ENCODE data around the gene PROSER3.

The PROSER3 gene

GRCh38 chr19:35744430-35745327, 13.3 kb upstream of the PROSER3 start:
- TF ChIP-seq MAX (IDR thresholded peaks at IDR 0.05; ENCODE audit: low read depth, low read length), result no peak
- TF ChIP-seq POLR2A (IDR thresholded peaks at IDR 0.05; ENCODE audit: extremely low read depth, insufficient read length), result peak; percentile 42
- H3K4me3 ChIP-seq (ENCODE audit: low read depth, low read length), result peak overlapping the region; percentile 66
- DNase-seq (ENCODE audit: low read depth), result peak; percentile 91

- TF ChIP-seq MYC (IDR thresholded peaks at IDR 0.05; ENCODE audit: low read depth, low read length) (peak; percentile 31; the same call in 1 of the 2 replicates), CTCF (IDR thresholded peaks at IDR 0.05; ENCODE audit: low read depth, low read length) (no peak)
- peak; percentile 96 for DNase-seq (ENCODE audit: low read depth)
These were observed 12.5 kb upstream of the PROSER3 start, which contains the start of the genes PSENEN and U2AF1L4 for GRCh38 chr19:35745328-35746086. TSS of gene PSENEN (plus strand) at chr19:35745651. CDS start at chr19:35745931, 280 bp downstream. TSS of gene U2AF1L4 (minus strand) at chr19:35745418. CDS start at chr19:35745391, 27 bp downstream.

GRCh38 chr19:35746087-35746462, 11.9 kb upstream of the PROSER3 start:
- H3K4me3 ChIP-seq (ENCODE audit: low read depth, low read length), result peak overlapping the region; percentile 86
- no peak for DNase-seq (ENCODE audit: low read depth)

More at GRCh38 chr19:35745328-35746086, 12.5 kb upstream of the PROSER3 start, which contains the start of the genes PSENEN and U2AF1L4:
- peak within 1 kb of the TSS; percentile 86 for H3K4me3 ChIP-seq (ENCODE audit: low read depth, low read length)

GRCh38 chr19:35746531-35746930, 11.4 kb upstream of the PROSER3 start:
- peak overlapping the region; percentile 86 for H3K4me3 ChIP-seq (ENCODE audit: low read depth, low read length)
- no peak for DNase-seq (ENCODE audit: low read depth)
- TF ChIP-seq POLR2A (IDR thresholded peaks at IDR 0.05; ENCODE audit: extremely low read depth, insufficient read length), result no peak
- TF ChIP-seq MYC (IDR thresholded peaks at IDR 0.05; ENCODE audit: low read depth, low read length), result no peak
- TF ChIP-seq CTCF (IDR thresholded peaks at IDR 0.05; ENCODE audit: low read depth, low read length), result no peak
- TF ChIP-seq MAX (IDR thresholded peaks at IDR 0.05; ENCODE audit: low read depth, low read length), result no peak

More at GRCh38 chr19:35746087-35746462, 11.9 kb upstream of the PROSER3 start:
- TF ChIP-seq MYC (IDR thresholded peaks at IDR 0.05; ENCODE audit: low read depth, low read length), result no peak
- TF ChIP-seq POLR2A (IDR thresholded peaks at IDR 0.05; ENCODE audit: extremely low read depth, insufficient read length), result no peak
- no peak for TF ChIP-seq CTCF (IDR thresholded peaks at IDR 0.05; ENCODE audit: low read depth, low read length)
- no peak for TF ChIP-seq MAX (IDR thresholded peaks at IDR 0.05; ENCODE audit: low read depth, low read length)

GRCh38 chr19:35748106-35749020, 9.6 kb upstream of the PROSER3 start, which contains the start of gene LIN37:
TSS of gene LIN37 (plus strand) at chr19:35748576. CDS start at chr19:35748725, 149 bp downstream.
- peak; percentile 97 for DNase-seq (ENCODE audit: low read depth)
- TF ChIP-seq MYC (IDR thresholded peaks at IDR 0.05; ENCODE audit: low read depth, low read length), result peak; percentile 58; the same call in 1 of the 2 replicates
- no peak for TF ChIP-seq POLR2A (IDR thresholded peaks at IDR 0.05; ENCODE audit: extremely low read depth, insufficient read length)
- no peak for TF ChIP-seq CTCF (IDR thresholded peaks at IDR 0.05; ENCODE audit: low read depth, low read length)
- no peak for TF ChIP-seq MAX (IDR thresholded peaks at IDR 0.05; ENCODE audit: low read depth, low read length)
- peak within 1 kb of the TSS; percentile 78 for H3K4me3 ChIP-seq (ENCODE audit: low read depth, low read length)

Measured in NB4 (cell line).